Left cardiac atrium (tissue), 4 donors: ENCODE data around the gene SH3BGRL. TPM values are rescaled to one million over a fixed set of nuclear protein-coding genes. Genes with fewer than 3 reads are reported as not detected.
A peak's percentile ranks its signal among the peaks of the same experiment; 100 is the strongest.

Source experiments
- ATAC-seq, 2 donors: fragments of 200-7000 bp; cut with Tn5 transposase; one replicate each; pipeline ENCODE4 v1.9.1; 2020; ENCODE audit warnings: mild to moderate bottlenecking in 2 of 2, moderate library complexity in 2 of 2
- DNase-seq: peaks from one replicate; pipeline ENCODE4 v3.0.0-alpha.2; 2020
- intact Hi-C, 2 donors: fragments of 100-400 bp; cut with DNase I; formaldehyde crosslinking; loops; one replicate each; pipeline versions ENCODE4 v1.14.1 to v1.15.1; 2022 to 2023
- long read RNA-seq: library from polyadenylated mRNA; unstranded; transcript quantifications from one replicate; pipeline ENCODE4 v2.0.0, GENCODE V29; 2021
- total RNA-seq, 2 donors: library from RNA; stranded (reverse); fragmentation: NEBNext Ultra II Directional; extraction: Animal tissue kit (Norgen Biotek cat#: 25700); gene quantifications; one replicate each; pipeline ENCODE4 v1.2.1, GENCODE V29; 2021
- donor health status: DM: no; HTN: yes; CAD: no.
- donor health status: DM: no; HTN: yes; CAD: no; lungs with severe emphysema.
- donor health status: DM: yes; HTN: yes; CAD: no.
- donor health status: Dilated cardiomyopathy.

The SH3BGRL gene
- 10 to 100 TPM; 59.0 to 63.0 TPM for total RNA-seq
- long read RNA-seq, transcript SH3BGRL-201 (4 exons, 1,923 nt), result major isoform, 66 of 67 reads
- long read RNA-seq, partial matches to known transcripts, result 0 of 67 reads
- long read RNA-seq, other reads (novel, unspliced or antisense), result 1 of 67 reads

- DNase-seq (peak; percentile 85), ATAC-seq (peak; percentile 98 to 100)
- intact Hi-C loops, result no loop called here
Measured at GRCh38 chrX:81201671-81202455, at the start of gene SH3BGRL, which contains the start of gene HMGN5. SH3BGRL (plus strand) TSS chrX:81202102; CDS start chrX:81202201, 99 bp downstream. HMGN5 (minus strand) TSS chrX:81201913; CDS start chrX:81121549, 80,364 bp downstream.

GRCh38 chrX:81168391-81168790 lies 33.5 kb upstream of the SH3BGRL start:
- no peak for ATAC-seq
- intact Hi-C loops, result no loop called here
- DNase-seq, result no peak

DNA sequence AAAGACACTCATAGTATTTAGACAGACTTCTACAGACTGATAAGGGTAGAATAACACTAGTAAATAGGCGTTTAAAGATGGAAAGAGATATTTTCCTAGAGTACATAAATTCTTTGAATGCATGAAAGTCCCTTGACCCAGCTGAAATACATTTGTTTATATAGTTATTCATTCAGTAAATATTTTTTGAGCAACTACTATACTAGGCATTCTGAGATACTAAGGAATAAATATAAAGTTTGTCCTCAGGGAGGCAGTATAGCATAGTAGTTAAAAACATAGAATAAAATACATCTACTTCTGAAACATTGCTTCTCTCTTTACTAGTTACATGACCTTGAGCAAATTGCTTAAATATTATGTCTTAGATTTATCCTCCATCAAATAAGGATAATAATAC lies 27.6 kb upstream of the SH3BGRL start:
- DNase-seq, result no peak
- intact Hi-C loops, result no loop called here
- no peak for ATAC-seq

GRCh38 chrX:81195259-81195658 lies 6.6 kb upstream of the SH3BGRL start:
- DNase-seq, result no peak
- ATAC-seq, result no peak
- intact Hi-C loops, result no loop called here

- ATAC-seq (peak in 1 of 2 donors; percentile 61), DNase-seq (peak; percentile 50)
- intact Hi-C loops, result no loop called here
Measured at GRCh38 chrX:81195712-81196111, 6.2 kb upstream of the SH3BGRL start.

DNA sequence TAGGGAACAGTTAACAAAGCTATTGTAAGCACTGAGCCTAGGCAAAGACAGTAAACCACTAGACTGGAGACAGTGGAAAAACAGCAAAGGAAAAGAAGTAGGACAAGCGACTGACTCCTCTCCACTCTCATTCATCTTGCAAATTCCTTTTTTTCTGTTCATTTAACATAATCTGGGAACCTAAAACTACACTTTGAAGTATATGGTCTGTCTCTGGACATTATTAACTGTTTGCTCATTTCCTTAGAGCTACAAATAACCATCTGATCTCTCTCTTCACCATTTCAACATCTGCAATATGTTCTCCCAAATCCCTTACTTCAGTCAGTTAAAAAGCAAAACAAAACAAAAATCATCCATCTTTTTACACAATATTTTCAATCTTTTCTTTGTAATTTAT lies 831 bp upstream of the SH3BGRL start:
- DNase-seq (no peak), ATAC-seq (no peak)
- intact Hi-C loops, result no loop called here

- intact Hi-C loops, result no loop called here
- peak; percentile 21 to 66 for ATAC-seq
- no peak for DNase-seq
Measured at GRCh38 chrX:81202456-81202819, 536 bp downstream of the SH3BGRL start.

GRCh38 chrX:81202943-81203342 lies 1.0 kb downstream of the SH3BGRL start:
- intact Hi-C loops, result no loop called here
- DNase-seq (no peak), ATAC-seq (no peak)

DNA sequence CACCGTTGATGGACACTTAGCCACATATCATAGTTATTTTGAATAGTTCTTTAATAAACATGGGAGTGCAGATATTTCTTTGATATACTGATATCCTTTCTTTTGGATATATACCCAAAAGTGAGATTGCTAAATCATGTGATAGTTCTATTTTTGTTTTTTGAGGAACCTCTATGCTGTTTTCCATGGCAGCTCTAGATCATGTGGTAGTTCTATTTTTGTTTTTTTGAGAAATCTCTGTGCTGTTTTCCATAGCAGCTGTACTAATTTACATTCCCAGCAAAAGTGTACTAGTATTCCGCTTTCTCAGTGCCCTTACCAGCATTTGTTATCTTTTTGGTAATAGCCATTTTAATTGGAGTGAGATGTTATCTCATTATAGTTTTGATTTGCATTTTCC lies 3.6 kb downstream of the SH3BGRL start:
- ATAC-seq (no peak), DNase-seq (no peak)
- intact Hi-C loops, result no loop called here

DNA sequence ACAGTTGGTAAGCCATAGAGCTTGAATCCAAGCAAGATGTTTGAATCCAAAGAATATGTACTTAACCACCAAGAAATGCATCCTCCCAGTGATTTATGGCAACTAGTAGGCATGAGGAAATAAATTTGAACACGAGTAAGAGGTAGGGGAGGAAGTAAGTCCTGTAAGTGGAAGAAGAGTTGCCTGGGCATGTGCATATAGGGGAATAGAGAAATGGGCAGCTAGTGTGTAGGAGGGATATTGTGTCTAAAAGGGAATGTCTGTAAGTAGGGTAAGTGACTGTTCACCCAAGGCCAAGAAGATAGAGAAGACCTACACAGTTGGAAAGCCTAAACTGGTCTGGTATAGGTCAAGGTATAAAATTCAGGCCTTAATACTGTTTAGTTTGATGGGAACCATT lies 4.6 kb downstream of the SH3BGRL start:
- intact Hi-C loops, result no loop called here
- DNase-seq (no peak), ATAC-seq (no peak)

DNA sequence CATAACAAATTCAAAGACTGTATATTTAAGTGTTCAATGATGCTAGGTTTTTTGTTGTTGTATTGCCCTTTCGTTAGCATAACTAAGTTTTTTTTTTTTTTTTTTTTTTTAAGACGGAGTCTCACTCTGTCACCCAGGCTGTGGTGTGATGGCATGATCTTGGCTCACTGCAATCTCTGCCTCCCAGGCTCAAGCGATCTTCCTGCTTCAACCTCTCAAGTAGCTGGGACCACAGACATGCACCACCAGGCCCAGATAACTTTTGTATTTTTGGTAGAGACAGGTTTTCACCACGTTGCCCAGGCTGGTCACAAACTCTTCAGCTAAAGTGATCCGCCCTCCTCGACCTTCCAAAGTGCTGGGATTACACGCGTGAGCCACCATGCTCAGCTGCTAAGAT lies 7.0 kb downstream of the SH3BGRL start:
- ATAC-seq (no peak), DNase-seq (no peak)
- intact Hi-C loops, result no loop called here

GRCh38 chrX:81215685-81216084 lies 13.8 kb downstream of the SH3BGRL start:
- intact Hi-C loops, result no loop called here

DNA sequence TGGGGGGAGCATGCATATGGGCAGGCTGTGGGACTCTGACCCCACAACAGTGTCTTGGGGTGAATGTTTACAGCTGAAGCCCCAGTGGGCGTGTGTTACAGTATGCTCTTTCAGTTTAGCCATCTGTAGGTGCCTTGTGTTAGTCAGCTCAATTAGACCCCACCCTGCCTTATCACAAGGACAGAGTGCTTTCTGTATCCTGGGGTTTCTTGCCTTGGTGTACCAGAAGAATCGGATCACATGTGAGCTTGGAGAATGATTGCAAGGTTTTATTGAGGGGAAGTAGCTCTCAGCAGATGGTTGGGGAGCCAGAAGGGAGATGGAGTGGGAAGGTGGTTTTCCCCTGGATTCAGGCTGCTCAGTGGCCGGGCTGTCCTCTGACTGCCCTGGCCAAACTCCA lies 27.3 kb downstream of the SH3BGRL start:
- ATAC-seq, result no peak
- DNase-seq, result no peak
- intact Hi-C loops, result no loop called here

More at GRCh38 chrX:81215685-81216084, 13.8 kb downstream of the SH3BGRL start:
- no peak for ATAC-seq
- DNase-seq, result no peak

- DNase-seq (no peak), ATAC-seq (no peak)
- intact Hi-C loops, result no loop called here
Measured at GRCh38 chrX:81229901-81230300, 28.0 kb downstream of the SH3BGRL start.

GRCh38 chrX:81231476-81231875 lies 29.6 kb downstream of the SH3BGRL start:
- intact Hi-C loops, result no loop called here
- ATAC-seq (no peak), DNase-seq (no peak)

- ATAC-seq (no peak), DNase-seq (no peak)
- intact Hi-C loops, result no loop called here
Measured at GRCh38 chrX:81232218-81232617, 30.3 kb downstream of the SH3BGRL start.

GRCh38 chrX:81237516-81237915 lies 35.6 kb downstream of the SH3BGRL start:
- intact Hi-C loops, result no loop called here
- ATAC-seq, result no peak
- no peak for DNase-seq

DNA sequence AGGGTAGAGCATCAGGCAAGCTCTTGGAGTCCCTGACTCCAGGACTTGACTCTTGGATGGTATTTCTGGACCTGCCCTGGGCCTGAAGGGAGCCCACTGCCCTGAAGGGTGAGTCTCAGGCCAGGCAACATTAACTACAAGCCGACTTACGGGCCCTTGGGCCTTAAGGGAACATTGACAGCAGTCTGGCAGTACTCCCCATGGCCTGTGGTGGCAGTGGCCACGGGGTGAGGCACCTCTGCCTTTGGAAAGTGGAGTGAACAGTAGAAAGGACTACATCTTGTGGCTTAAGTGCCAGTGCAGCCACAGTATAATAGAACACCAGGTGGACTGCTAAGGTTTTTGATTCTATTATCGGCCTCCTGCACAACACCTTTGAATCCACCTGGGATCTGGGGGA lies 36.3 kb downstream of the SH3BGRL start:
- intact Hi-C loops, result no loop called here
- ATAC-seq (no peak), DNase-seq (no peak)

DNA sequence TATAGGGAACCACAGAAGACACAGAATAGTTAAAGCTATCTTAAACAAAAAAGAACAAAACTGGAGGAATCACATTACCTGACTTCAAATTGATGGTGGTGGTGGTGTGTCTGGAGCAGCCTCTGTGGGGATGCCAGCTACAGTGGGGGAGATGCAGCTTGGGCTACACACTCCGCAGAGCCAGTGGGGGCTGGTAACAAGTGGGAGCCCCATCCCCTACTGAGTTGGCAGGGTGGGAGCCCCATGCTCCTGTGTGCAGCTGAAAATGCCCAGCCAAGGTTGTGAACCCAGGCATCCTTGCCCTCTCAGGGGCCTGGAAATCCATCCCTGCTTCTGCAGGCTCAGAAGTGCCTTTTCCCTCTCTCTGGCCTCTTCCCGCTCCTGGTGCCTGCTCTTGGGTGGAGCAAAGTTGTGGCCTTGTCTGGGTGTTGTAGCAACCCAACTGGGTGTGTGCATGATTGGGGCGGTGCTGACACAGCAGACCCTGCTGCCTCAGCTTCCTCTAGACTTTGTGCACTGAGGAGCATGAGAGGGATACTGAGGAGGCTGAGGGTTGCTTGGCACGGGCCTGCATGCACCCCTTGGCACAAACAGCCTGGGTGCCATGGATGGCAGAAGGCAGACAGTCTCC lies 38.9 kb downstream of the SH3BGRL start:
- ATAC-seq (no peak), DNase-seq (no peak)
- intact Hi-C loops, result no loop called here

- ATAC-seq (no peak), DNase-seq (no peak)
- intact Hi-C loops, result no loop called here
Measured at GRCh38 chrX:81241753-81242152, 39.9 kb downstream of the SH3BGRL start.

DNA sequence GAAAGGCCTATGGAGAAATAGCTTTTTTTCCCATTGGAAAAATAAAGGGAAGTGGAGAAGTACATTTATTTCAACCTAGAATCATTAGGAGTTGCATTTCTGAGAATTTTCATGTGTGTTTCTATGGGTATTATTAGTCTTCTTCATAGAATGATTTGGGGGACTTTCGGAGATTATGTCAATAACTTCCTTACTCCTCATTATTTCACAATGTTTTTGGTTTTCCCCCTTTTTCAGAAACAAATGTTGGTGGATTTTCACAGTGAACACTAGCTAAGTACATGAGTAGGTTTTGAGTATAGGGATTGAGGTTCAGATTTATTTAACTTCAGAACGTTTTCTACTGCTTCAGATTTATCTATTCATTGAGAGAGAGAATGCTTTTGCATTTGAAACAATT lies 54.0 kb downstream of the SH3BGRL start:
- ATAC-seq (no peak), DNase-seq (no peak)
- intact Hi-C loops, result no loop called here
